GM21576 (cell line): Measurements from ENCODE around the gene ATP5PO.

ENCODE experiments used
- ATAC-seq: cut with Tn5 transposase; IDR thresholded peaks from one replicate; pipeline ENCODE4 v1.9.1; 2021; ENCODE audit warnings: mild to moderate bottlenecking, moderate library complexity; ENCODE audit not compliant: unreplicated experiment

ATP5PO gene

DNA sequence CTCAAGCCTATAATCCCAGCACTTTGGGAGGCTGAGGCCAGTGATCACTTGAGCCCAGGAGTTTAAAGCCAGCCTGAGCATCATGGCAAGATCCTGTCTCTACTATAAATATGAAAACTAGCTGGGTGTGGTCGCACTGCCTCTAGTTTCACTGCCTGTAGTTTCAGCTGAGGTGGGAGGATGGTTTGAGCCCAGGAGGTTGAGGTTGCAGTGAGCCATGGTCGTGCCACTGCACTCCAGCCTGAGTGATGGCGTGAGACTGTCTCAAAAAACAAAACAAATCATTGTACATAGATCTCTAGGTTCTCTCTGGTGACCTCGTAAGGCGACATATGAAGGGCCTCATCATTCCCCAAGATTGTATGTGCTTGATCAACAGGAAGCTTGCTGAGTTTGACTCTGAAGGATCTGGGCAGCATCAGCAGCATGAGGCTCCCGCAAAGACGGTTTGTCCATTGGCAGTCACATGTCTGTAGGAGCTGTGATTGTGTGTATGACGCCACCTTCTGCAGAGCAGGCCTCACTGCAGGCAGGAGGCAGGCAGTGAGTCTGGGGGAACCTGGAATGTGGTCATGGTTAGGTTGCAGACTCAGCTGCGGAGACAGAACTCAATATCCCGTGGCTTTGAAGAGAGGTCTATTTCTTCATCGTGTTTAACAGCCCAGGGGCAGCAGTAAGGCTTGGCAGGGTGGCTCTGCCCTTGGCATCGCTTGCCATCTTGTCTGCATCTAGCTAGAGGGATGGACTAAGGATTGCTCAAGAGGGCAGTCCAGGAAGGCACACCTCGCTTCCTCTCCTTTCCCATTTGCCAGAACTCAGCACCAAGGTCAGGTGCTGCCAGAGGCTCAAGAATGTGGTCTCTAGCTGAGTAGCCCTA lies 14.0 kb downstream of the ATP5PO start:
- no peak for ATAC-seq

DNA sequence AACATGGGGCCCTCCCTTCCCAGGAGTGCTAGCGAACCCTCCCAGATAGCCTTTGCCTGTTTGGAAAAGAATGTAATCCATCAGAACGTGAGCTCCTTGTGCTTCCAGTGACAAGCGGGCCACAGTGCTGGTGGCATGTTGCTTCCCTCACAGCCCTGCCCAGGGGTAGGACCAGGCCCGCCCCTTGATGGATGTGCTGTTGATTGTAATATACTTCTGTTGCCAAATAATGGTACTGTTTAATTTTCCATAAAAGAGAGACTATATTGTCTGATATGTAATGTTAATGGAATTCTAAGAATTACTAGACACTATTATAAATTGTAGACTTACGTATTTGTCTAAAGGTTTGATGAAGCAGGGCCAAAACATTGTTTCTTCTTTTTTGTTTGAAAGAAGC lies 16.4 kb downstream of the ATP5PO start:
- no peak for ATAC-seq

DNA sequence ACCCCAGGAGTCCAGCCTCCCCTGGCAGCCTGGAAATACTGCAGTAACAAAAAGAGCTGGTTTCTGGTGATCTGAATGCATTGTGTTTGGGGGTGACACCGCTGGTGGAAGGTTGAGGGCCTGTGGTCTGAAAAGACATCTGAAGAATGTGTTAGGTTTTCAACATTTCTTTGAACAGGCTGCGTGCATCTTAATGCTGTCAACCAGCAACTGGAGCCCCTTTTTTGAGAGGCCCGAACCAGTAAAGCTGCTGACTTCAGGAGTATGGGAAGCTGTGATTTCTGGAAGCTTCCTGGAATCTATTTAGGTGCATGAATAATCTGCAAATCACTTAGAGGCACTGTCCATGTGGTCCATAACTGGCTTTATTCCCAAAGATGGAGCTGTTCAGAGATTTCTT lies 17.0 kb downstream of the ATP5PO start:
- no peak for ATAC-seq

DNA sequence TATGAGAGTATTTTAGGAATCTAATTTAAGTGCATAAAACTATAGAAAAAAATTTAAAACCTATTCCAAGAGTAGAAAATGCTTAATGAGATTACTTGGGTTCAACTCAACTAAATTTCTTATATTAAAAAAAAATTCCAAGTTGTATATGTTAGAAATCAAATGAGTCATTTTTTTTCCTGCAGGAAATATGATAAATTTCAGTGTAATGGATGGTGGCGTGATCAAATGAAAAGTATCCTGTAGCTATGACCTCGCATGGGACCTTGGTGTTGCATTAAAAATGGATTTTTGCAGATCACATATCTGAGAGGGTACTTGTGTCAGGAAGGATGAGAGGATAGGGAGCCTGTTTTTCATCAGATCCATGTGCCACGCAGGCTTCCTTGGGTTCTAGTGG lies 17.9 kb downstream of the ATP5PO start:
- no peak for ATAC-seq

DNA sequence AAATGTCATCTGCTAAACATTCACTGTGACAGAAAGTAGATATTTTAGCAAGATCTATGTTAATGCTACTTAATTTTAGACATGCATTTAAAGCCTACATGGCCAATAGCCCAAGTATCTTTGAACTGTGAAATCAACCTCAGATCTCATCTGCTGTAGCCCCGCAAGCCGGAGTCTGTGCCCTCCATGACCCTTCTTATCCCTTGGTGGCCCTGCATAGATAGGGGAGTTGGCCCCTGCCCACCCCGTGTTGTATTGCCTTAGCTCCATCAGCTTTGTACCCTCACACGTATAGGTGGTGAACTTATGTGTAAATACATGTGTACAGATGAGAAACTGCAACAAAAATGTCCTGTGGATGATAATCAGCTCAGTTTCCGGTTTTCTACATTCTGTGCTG lies 18.5 kb downstream of the ATP5PO start:
- ATAC-seq: no peak

DNA sequence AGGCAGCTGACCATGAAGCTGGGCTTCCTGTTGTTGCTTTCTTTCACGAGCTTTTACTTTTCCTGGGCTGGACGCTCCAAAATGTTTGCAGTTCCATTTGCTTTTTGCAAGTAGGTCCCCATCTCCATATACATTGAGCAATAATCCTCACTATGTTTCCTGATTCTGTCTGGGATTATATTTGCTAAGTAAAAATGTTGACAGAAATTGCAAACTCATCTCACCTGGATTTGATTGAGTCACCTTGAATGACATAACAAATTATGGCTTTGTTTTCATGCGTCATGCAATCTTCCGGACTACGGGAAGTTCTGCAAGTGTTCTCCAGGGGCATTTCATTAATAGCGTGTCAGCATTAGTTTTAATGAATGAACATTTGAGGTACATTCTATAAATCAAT lies 18.9 kb downstream of the ATP5PO start:
- no peak for ATAC-seq

DNA sequence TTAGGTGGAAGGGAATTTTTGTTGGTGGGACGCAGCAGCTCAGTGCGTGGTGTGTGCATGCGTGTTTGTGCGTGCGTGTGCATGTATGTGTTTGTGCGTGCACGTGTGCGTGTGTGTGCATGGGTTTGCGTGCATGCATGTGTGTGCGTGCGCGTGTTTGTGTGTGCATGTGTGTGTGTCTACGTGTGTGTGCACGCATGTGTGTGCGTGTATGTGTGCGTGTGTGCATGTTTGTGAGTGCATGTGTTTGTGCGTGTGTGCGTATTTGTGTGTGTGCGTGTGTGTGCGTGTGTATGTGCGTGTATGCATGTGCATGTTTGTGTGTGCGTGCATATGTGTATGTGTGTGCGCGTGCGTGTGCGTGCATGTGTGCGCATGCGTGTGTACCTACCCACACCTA lies 20.2 kb downstream of the ATP5PO start:
- ATAC-seq: no peak

DNA sequence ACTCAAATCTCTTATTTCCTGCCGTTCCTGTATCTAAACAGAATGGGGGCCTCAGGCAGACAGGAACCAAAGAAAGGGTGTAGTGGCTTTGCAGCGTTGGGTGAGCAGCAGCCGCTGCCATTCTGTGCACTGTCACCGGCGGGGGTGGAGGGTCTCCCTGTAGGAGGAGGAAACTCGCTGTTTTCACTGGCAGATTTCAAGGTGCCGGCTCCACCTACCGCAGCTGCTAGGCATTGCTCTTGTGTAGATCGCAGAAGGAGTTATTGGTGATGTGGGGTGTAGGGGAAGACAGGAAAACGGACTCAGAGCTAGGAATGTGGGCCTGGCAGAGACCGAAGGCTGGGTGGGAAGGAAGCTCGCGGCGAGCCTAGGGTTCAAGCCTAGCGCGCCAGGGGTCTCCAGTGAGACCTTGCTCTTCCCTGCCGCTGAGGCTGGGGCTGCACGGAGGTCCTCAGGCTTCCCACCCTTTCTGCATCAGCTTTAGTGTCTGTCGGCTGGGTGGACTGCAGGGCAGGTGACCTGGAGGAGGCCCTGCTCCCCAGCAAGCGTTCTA lies 20.8 kb downstream of the ATP5PO start:
- ATAC-seq: no peak

DNA sequence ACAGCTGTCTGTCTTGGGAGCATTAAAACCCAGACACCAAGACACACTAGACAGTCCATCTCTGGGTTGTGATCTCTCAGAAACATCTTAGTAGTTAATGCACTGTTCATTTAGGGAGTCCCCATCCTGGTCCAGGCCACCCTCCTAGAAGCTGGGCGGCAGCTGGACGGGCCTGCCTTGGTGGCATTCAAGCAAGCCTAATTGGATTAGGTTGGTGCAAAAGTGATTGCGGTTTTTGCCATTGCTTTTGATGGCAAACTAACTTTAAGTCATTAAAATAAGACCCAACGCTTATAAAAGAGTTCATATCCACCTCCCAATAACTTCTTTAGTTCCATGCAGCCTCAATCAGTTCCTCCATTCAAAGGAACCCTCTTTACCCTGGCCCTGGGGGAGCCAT lies 21.7 kb downstream of the ATP5PO start:
- ATAC-seq: no peak

DNA sequence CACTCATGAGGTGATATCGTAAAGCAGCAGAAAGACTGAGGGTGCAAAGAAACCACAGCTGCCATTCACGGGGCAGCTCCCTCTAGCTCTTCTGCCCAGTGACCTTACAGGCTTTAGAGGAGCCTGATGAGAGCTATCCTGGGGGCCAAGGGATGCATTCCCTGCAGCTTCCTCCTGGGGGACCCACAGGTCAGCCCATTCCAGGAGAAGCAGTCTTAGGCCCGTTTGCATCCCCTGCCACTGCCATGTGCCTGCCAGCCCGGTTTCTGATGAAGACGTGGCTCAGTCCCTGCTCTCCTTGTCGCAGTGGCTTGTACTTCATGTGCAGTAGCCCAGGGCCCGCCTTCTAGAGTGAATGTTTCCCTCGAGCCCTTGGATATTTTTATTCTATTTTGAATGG lies 22.8 kb downstream of the ATP5PO start:
- ATAC-seq: no peak

DNA sequence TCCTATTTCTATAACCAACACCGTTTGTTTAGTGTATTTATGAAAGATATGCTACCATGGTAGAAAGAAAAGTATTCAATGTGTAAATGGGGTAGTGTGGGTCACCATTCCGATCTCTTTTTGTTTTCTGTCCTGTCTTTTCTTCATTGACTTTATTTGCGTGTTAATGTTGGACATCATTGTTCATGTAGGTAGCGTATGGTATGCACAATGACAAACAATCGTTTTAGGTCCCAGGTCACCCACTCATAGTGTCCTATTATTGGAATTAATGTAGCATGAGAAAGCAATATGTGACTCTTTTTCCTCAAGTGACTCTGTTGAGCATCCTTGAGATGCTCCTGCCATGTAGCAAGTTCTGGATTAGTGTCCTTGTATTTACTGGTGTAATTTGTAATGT lies 25.4 kb downstream of the ATP5PO start:
- no peak for ATAC-seq

DNA sequence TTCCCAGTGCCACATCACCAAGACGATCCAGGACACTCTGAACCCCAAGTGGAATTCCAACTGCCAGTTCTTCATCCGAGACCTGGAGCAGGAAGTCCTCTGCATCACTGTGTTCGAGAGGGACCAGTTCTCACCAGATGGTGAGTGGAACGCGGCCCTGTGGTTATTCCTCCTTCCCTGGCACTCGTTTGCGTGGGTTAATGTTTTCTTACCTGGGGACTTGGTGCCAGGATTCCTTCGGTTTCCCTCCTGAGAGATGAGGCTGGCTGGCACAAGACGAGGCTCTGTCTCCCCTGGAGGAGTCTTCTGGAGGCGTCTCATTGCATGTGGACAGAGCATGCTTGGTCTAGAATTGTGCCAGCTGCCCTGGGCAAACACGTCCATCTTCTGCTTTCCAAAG lies 29.3 kb downstream of the ATP5PO start:
- ATAC-seq: no peak

DNA sequence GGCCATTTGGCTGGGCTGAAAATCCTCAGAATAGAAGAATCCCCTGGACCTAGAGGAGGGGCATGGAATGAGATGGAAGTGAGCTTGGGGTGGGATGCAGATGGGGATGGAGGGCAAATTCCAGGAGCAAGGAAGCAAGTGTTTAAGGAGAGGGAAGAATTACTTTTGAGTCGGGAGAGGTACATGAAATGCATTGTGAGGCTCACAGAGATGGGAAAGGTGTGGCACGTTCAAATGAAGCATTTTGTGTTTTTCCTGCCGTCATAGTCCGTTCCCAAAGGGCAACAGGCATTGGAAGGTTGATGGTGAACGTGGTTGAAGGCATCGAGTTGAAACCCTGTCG lies 30.5 kb downstream of the ATP5PO start:
- no peak for ATAC-seq

DNA sequence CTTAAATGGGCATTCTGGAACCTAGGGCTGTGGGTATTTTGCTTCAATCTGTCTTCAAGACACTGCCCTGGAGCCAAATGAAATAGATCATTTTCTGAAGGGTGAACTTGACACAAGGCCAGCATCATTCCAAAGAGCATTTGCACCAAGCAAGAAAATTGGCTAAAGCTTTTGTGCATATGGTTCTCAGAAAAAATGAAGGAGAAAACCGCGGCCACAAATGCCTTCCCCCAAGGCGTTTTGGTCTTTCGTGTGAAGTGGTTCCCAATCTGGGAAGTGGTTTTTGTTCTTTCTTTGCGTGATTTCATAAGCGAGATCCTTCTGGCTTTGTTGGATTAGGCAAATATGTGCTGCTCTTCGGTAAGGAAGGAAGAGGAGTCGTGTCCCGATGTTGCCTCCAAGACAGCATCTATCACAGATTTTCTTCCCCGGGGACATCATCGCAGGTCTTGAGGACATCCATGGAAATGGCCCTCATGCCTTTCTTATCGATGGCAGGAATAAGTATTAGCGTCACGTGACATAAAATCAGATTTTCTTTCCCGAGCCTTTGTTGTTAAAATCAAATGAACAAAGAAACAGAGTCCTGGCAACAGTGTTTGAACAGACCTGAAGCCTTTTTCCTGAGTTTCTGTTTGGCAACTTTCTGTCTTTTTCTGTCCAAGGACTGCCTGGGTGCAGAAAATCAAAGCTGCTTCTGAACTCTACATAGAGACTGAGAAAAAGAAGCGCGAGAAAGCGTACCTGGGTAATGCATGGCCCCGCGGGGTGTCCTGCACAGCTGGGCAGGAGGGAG lies 31.0 kb downstream of the ATP5PO start:
- no peak for ATAC-seq

DNA sequence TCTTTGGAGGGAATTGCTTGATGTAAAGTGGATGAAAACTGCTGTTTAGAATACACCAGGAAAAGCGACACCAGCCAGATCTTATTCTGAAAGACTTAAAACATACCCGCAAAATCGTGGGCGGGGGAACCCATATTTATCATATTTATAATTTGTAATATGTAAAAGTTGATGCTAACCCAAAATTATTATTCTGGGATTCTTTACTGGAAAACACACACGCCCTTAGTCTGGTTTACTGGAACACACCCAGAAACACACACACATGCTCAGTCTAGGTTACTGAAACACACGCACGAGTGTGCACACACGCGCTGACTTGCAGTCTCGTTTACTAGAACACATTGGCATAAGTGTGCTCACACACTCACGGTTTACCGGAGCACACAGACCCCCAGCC lies 32.5 kb downstream of the ATP5PO start:
- ATAC-seq: no peak

DNA sequence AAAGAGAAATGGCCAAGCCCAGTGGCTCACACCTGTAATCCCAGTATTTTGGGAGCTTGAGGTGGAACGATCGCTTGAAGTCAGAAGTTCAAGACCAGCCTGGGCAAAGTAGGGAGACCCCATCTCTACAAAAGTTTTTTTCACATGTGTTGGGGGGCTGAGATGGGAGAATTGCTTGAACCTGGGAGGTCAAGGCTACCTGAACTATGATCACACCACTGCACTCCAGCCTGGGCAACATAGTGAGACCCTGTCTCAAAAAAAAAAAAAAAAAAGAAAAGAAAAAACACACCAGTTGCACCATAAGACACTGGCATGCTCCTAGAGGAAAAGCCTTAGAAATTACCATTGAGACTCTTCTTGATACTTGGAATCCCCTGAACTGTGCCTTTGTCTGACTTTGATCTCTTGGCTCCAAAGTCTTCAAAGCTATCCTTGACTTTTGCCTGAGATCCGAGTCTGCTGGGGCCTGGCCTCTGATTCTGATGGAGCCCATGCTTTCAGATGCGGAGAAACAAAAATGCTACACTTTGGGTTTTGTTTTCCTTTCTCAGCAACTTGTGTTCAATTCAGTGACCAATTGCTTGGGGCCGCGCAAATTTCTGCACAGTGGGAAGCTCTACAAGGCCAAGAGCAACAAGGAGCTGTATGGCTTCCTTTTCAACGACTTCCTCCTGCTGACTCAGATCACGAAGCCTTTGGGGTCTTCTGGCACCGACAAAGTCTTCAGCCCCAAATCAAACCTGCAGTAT lies 33.7 kb downstream of the ATP5PO start:
- ATAC-seq: no peak

DNA sequence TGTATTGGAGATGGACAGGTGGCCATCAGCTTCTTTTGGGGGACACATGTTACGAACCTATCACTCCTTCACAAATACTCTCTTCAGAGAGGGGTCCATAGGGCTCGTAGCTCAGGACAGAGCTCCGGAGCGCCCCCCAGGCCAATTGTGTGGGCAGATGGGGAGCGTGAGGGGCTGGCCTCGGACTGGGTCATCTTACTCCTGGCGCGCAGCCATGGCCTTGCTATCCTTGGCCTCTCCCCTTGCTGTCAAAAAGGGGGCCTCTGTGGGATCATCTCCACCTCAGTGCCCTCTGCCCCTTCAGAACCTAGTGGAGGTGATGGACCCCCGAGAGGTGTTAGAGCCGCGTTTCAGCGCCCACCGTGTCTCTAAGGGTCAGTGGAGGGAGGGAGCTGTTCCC lies 35.0 kb downstream of the ATP5PO start:
- ATAC-seq: no peak

DNA sequence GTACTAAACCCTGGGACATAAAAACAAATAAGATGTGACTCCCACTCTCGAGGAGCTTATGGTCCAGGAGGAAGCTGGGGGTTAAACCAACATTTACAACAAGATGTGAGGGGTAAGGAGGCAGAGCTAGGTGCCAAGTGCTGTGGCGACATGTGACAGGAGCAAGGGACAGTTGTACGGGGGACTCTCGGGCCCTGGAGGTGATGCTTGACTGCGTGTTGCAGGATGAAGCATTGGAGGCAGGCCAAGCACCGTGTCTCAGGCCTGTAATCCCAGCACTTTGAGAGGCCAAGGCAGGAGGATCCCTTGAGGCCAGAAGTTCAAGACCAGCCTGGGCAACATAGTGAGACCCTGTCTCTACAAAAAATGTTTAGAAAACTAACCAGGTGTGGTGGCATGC lies 36.8 kb downstream of the ATP5PO start:
- ATAC-seq: no peak

DNA sequence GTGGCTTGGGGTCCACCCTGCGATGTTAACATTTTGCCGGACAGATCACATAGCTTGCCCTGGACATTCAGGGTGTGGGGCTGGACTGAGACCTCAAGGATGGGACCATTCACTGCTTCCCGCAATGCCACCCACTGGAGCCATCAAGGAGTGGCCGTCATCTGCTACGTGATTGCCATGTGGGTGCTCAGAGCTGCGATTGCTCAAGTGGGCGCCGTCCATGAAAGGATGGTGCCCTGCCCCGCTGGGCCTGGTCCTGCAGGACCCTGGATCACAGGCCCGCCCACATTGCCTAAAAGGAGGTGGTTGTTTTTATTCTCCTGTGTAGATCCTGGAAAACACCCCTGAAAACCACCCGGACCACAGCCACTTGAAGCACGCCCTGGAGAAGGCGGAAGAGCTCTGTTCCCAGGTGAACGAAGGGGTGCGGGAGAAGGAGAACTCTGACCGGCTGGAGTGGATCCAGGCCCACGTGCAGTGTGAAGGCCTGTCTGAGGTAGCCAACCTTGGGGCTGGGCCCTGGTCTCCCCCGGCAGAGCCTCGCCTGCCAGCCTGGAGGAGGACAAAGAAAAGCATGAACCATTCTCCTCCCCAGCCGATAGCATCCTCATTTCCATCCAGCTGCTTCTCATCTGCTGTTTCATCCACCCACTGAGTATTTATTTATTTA lies 40.4 kb downstream of the ATP5PO start:
- ATAC-seq: no peak

DNA sequence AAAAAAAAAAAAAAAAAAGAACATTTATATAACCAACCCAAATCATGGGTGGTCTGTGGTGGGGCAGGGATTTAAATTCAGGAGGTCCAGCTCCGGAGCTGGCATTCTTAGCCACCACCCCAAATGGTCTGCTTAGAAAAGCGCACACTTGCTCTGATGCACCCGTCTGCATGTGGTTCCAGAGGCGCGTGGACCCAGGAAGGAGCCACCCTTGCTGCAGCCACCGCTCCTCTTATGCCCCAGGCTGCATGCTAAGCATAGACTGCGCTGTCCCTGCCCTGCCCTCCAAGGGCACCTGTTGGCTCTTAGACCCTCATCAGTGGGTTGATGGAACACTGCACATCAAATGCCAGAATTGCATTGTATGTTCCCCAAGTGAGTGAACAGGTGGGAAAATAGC lies 41.4 kb downstream of the ATP5PO start:
- no peak for ATAC-seq
